Neural progenitor cell (in vitro differentiated cells): ENCODE results near the gene TSPAN5. TPM values are rescaled to one million over a fixed set of nuclear protein-coding genes. Genes with fewer than 3 reads are reported as not detected.

Source experiments
- DNase-seq: peaks from one replicate; pipeline ENCODE4 v3.0.0-alpha.2; 2016; ENCODE audit warnings: low spot score
- H2AFZ ChIP-seq: fragments of 200-600 bp; sonication (generic); replicated peaks from 2 replicates; pipeline ENCODE4 v1.6.1; 2016; ENCODE audit warnings: antibody characterized with exemption
- H3F3A ChIP-seq: fragments of 200-600 bp; sonication (generic); 2 replicates; pipeline ENCODE4 v1.6.1; 2016; ENCODE audit warnings: antibody characterized with exemption, low read depth
- H3K27ac ChIP-seq: fragments of 200-600 bp; sonication (generic); 2 replicates; pipeline ENCODE4 v1.5.1; 2016; ENCODE audit warnings: mild to moderate bottlenecking
- H3K27me3 ChIP-seq: fragments of 200-600 bp; sonication (generic); 2 replicates; pipeline ENCODE4 v1.6.1; 2016; ENCODE audit warnings: mild to moderate bottlenecking, moderate library complexity
- H3K36me3 ChIP-seq: fragments of 200-600 bp; sonication (generic); 2 replicates; pipeline ENCODE4 v1.5.1; 2016
- H3K4me1 ChIP-seq: fragments of 200-600 bp; sonication (generic); 2 replicates; pipeline ENCODE4 v1.6.1; 2016; ENCODE audit warnings: mixed run types
- H3K4me2 ChIP-seq: fragments of 200-600 bp; sonication (generic); 2 replicates; pipeline ENCODE4 v1.6.1; 2016
- H3K4me3 ChIP-seq: fragments of 200-600 bp; sonication (generic); 2 replicates; pipeline ENCODE4 v1.5.1; 2016
- H3K79me2 ChIP-seq: fragments of 200-600 bp; sonication (generic); 2 replicates; pipeline ENCODE4 v1.6.1; 2016; ENCODE audit warnings: low read depth
- H3K9ac ChIP-seq: fragments of 200-600 bp; sonication (generic); 2 replicates; pipeline ENCODE4 v1.6.1; 2016
- H3K9me3 ChIP-seq: fragments of 200-600 bp; sonication (generic); 2 replicates; pipeline ENCODE4 v1.5.1; 2016; ENCODE audit warnings: low read depth
- H4K20me1 ChIP-seq: fragments of 200-600 bp; sonication (generic); 2 replicates; pipeline ENCODE4 v1.6.1; 2016; ENCODE audit warnings: low read depth
- H3K27ac Mint-ChIP-seq: 3 replicates; pipeline ENCODE4 v1.8.0; 2021; ENCODE audit warnings: mixed read lengths
- H3K27me3 Mint-ChIP-seq: 2 replicates; pipeline ENCODE4 v1.8.0; 2022; ENCODE audit warnings: low read depth, mild to moderate bottlenecking, inconsistent platforms, moderate library complexity, mixed read lengths; ENCODE audit not compliant: insufficient read depth
- H3K36me3 Mint-ChIP-seq: 3 replicates; pipeline ENCODE4 v1.8.0; 2021; ENCODE audit warnings: mixed read lengths
- H3K4me1 Mint-ChIP-seq: 3 replicates; pipeline ENCODE4 v1.8.0; 2021; ENCODE audit warnings: mixed read lengths
- H3K4me3 Mint-ChIP-seq: 3 replicates; pipeline ENCODE4 v1.8.0; 2021; ENCODE audit warnings: mild to moderate bottlenecking, moderate library complexity, mixed read lengths
- H3K9me3 Mint-ChIP-seq: 3 replicates; pipeline ENCODE4 v1.8.0; 2020; ENCODE audit warnings: mixed read lengths
- CTCF ChIP-seq: fragments of 200-600 bp; sonication (generic); IDR thresholded peaks from 2 replicates; pipeline ENCODE4 v1.5.1; 2017; ENCODE audit warnings: antibody characterized with exemption, mild to moderate bottlenecking
- EZH2 ChIP-seq: fragments of 200-600 bp; sonication (generic); IDR thresholded peaks from 2 replicates; pipeline ENCODE4 v1.6.1; 2017; ENCODE audit warnings: antibody characterized with exemption, mild to moderate bottlenecking, moderate library complexity
- EZH2phosphoT487 ChIP-seq: fragments of 200-600 bp; sonication (generic); IDR thresholded peaks from 2 replicates; pipeline ENCODE4 v1.6.1; 2017; ENCODE audit warnings: antibody characterized with exemption
- total RNA-seq: library from RNA; depleted of rRNA; stranded (reverse); fragments of >200 nt; gene quantifications from 2 replicates; pipeline ENCODE4 v1.2.3, GENCODE V29; 2015; ENCODE audit warnings: low replicate concordance

The TSPAN5 gene
- total RNA-seq, 1 donor from 2014 or later = 34.9 TPM

- no peak overlapping the region for H3K27ac Mint-ChIP-seq
- Histone ChIP-seq H3K79me2 (no peaks in the 10 kb centered on the region), H2AFZ (no peak overlapping the region), H3K27ac (no peak overlapping the region), H3K9ac (no peak overlapping the region), H3K27me3 (no peaks in the 10 kb centered on the region), H4K20me1 (no peaks in the 10 kb centered on the region), H3K9me3 (no peaks in the 10 kb centered on the region), H3K4me1 (no peaks in the 10 kb centered on the region), H3K4me3 (no peak overlapping the region), H3K36me3 (no peaks in the 10 kb centered on the region), H3F3A (no peaks in the 10 kb centered on the region), H3K4me2 (no peak overlapping the region)
- TF ChIP-seq CTCF = no peak
- no peak for TF ChIP-seq EZH2phosphoT487
- TF ChIP-seq EZH2 = no peak
- H3K4me1 Mint-ChIP-seq = no peaks in the 10 kb centered on the region
- H3K4me3 Mint-ChIP-seq = no peak overlapping the region
- DNase-seq = no peak
- no peaks in the 10 kb centered on the region for H3K27me3 Mint-ChIP-seq
- H3K36me3 Mint-ChIP-seq = peaks cover 14% of the 10 kb centered on the region
- H3K9me3 Mint-ChIP-seq = peaks cover 9% of the 10 kb centered on the region
Observed at GRCh38 chr4:98430708-98431403, 227.6 kb downstream of the TSPAN5 start.

DNA sequence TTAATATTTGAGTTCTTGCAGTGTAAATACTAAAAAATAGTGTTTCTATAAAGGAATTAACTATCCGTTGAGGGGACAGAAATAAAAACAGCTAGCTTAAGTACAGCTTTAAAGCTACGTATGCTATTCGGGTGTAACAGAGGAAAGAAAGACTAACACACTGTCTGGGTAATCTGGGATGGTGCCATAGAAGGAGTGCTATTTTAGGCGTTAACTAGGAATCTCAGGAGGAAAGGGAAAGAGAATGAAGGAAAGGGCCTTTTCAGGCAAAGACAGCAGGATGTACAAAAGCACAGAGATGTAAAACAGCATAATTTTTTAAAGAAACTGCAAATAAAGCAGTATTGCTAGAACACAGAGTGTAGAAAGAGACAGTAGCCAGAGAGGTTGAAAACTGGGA lies 235.4 kb downstream of the TSPAN5 start:
- H3K4me1 Mint-ChIP-seq = no peaks in the 10 kb centered on the region
- no peak overlapping the region for H3K27ac Mint-ChIP-seq
- Histone ChIP-seq H3K36me3 (peaks cover 8% of the 10 kb centered on the region), H3K9ac (no peak overlapping the region), H3K79me2 (no peaks in the 10 kb centered on the region), H3K4me3 (no peak overlapping the region), H3K4me1 (no peaks in the 10 kb centered on the region), H3F3A (no peaks in the 10 kb centered on the region), H3K4me2 (no peak overlapping the region), H3K27me3 (no peaks in the 10 kb centered on the region), H2AFZ (no peak overlapping the region), H4K20me1 (no peaks in the 10 kb centered on the region), H3K9me3 (no peaks in the 10 kb centered on the region), H3K27ac (no peak overlapping the region)
- H3K9me3 Mint-ChIP-seq = peaks cover 26% of the 10 kb centered on the region
- DNase-seq = no peak
- H3K36me3 Mint-ChIP-seq = peaks cover 45% of the 10 kb centered on the region
- no peak overlapping the region for H3K4me3 Mint-ChIP-seq
- no peaks in the 10 kb centered on the region for H3K27me3 Mint-ChIP-seq
- TF ChIP-seq EZH2phosphoT487 = no peak
- TF ChIP-seq EZH2 = no peak

DNA sequence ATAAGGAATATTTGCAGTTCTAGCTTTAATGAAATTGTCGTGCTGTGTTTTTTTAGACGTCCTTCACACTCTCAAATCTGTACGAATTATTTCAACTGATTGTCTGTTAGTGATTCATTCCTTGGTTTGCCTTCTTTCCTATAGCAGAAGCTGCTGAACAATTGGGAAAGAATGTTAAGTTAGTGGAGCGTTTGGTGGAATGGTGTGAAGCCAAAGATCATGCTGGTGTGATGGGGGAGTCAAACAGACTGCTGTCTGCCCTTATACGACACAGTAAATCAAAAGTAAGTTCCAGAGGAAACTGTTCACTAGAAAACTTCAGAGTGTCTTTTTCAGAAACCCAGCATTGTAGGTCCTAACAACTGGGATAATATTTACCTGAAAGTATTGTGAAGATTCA lies 237.3 kb downstream of the TSPAN5 start:
- Mint-ChIP-seq H3K4me1 (no peaks in the 10 kb centered on the region), H3K9me3 (peaks cover 18% of the 10 kb centered on the region), H3K27me3 (no peaks in the 10 kb centered on the region), H3K4me3 (no peak overlapping the region), H3K36me3 (peaks cover 39% of the 10 kb centered on the region), H3K27ac (no peak overlapping the region)
- H3K27ac ChIP-seq = no peak overlapping the region
- H3K4me3 ChIP-seq = no peak overlapping the region
- H3K9me3 ChIP-seq = no peaks in the 10 kb centered on the region
- no peaks in the 10 kb centered on the region for H3K27me3 ChIP-seq
- peaks cover 10% of the 10 kb centered on the region for H3K36me3 ChIP-seq
- no peak overlapping the region for H3K4me2 ChIP-seq
- H3K9ac ChIP-seq = no peak overlapping the region
- H2AFZ ChIP-seq = no peak overlapping the region
- H4K20me1 ChIP-seq = no peaks in the 10 kb centered on the region
- DNase-seq = no peak
- no peaks in the 10 kb centered on the region for H3K79me2 ChIP-seq
- no peaks in the 10 kb centered on the region for H3K4me1 ChIP-seq
- H3F3A ChIP-seq = no peaks in the 10 kb centered on the region
- no peak for TF ChIP-seq CTCF
- TF ChIP-seq EZH2 = no peak
- no peak for TF ChIP-seq EZH2phosphoT487
